ENCODE results near the gene PCCA.

DNA sequence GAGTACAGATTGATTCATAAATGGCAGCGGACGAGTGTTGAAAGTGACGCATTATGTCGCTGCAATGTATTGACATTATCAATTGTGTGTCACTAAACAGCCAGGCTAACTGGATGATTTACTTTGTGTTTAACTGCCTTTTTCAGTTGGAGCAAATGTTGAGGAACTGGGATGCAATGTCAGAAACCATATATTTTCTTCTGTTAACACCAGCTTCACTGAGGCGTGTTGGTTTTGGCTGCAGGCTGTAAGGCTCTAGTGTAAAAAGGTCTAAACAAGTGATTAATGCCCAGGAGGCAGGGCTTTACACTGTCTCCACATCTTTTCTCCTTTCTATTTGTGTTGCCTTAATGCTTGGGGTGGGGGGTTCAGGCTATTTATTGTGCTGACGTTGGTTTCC is 419.6 kb downstream of the PCCA start:
- TF ChIP-seq POLR2A (IDR thresholded peaks at IDR 0.05) = no peak
- TF ChIP-seq, protein P1, sequence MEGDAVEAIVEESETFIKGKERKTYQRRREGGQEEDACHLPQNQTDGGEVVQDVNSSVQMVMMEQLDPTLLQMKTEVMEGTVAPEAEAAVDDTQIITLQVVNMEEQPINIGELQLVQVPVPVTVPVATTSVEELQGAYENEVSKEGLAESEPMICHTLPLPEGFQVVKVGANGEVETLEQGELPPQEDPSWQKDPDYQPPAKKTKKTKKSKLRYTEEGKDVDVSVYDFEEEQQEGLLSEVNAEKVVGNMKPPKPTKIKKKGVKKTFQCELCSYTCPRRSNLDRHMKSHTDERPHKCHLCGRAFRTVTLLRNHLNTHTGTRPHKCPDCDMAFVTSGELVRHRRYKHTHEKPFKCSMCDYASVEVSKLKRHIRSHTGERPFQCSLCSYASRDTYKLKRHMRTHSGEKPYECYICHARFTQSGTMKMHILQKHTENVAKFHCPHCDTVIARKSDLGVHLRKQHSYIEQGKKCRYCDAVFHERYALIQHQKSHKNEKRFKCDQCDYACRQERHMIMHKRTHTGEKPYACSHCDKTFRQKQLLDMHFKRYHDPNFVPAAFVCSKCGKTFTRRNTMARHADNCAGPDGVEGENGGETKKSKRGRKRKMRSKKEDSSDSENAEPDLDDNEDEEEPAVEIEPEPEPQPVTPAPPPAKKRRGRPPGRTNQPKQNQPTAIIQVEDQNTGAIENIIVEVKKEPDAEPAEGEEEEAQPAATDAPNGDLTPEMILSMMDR (IDR thresholded peaks at IDR 0.05) = no peak
- no peak for TF ChIP-seq POLR2AphosphoS5 (IDR thresholded peaks at IDR 0.05; ENCODE audit: insufficient read depth in 1 of 2, low read depth in 1 of 2)

Measured in vagina (tissue), 2 donors.